ENCODE results near the gene TLNRD1. TPM values are rescaled to one million over a fixed set of nuclear protein-coding genes. Genes with fewer than 3 reads are reported as not detected.
"Not testable (repeated sequence)": the region's sequence is repeated elsewhere in the genome, so short reads cannot be mapped to it uniquely, and the experiment has no call there.

The TLNRD1 gene
- 10 to 100 TPM; 11.8 to 25.5 (median 19.4) TPM for total RNA-seq

- TF ChIP-seq POLR2A (IDR thresholded peaks at IDR 0.05), result peak; percentile 35 to 72
- no peak for TF ChIP-seq CTCF (IDR thresholded peaks at IDR 0.05)
- 0% methylated on average over 36 to 37 of the region's 66 CpGs for WGBS, 2 donors
- Histone ChIP-seq H3K27ac (peak within 1 kb of the TSS; percentile 83 to 96 (median 92)), H3K36me3 (peaks cover 0 to 5% of the 10 kb centered on the region in 2 donors), H3K27me3 (no peaks in the 10 kb centered on the region), H3K4me3 (replicated peaks in 1 of 3) (peak within 1 kb of the TSS; percentile 64 to 90 (median 87)), H3K4me1 (peaks cover 5 to 16% of the 10 kb centered on the region in 2 donors), H3K9me3 (no peaks in the 10 kb centered on the region)
- intact Hi-C loops (cut with DNase I), result no loop called here
- DNase-seq, result peak; percentile 77
Observed at GRCh38 chr15:81000624-81001151, at the start of gene TLNRD1. TSS of gene TLNRD1 (plus strand) at chr15:81000923. CDS start at chr15:81002272, 1,349 bp downstream.

DNA sequence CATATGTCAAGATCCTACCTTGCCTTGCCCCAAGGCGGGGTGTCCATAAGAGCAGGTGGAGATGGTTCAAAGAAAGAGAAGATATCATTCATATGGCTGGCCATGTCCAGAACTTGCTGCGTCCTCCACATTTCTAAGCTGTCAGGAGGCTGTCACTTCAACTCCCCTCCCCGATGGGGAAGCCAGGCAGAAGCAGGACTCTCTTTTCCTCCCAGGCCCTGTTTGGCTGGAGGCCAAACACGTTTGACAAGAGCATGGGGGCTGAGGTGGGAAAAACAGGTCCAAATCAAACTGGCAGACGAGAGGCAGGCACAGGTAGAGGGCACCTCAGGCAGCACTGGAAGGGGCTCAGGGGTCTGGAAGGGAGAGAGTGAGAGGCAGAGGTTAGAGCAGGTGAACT is 48.8 kb upstream of the TLNRD1 start:
- TF ChIP-seq POLR2A (IDR thresholded peaks at IDR 0.05) (no peak), CTCF (IDR thresholded peaks at IDR 0.05) (no peak)
- no peak for DNase-seq
- WGBS, 2 donors, result 63 to 64% methylated on average over 5 of the region's 5 CpGs
- H3K36me3 ChIP-seq, result peaks cover 36 to 37% of the 10 kb centered on the region in 2 donors
- intact Hi-C loops (cut with DNase I), result no loop called here
- H3K9me3 ChIP-seq, result no peaks in the 10 kb centered on the region
- H3K27me3 ChIP-seq, result no peaks in the 10 kb centered on the region
- H3K4me1 ChIP-seq, result peaks cover 0 to 11% of the 10 kb centered on the region in 2 donors
- H3K27ac ChIP-seq, result no peak overlapping the region
- H3K4me3 ChIP-seq (replicated peaks in 1 of 3), result no peak overlapping the region

DNA sequence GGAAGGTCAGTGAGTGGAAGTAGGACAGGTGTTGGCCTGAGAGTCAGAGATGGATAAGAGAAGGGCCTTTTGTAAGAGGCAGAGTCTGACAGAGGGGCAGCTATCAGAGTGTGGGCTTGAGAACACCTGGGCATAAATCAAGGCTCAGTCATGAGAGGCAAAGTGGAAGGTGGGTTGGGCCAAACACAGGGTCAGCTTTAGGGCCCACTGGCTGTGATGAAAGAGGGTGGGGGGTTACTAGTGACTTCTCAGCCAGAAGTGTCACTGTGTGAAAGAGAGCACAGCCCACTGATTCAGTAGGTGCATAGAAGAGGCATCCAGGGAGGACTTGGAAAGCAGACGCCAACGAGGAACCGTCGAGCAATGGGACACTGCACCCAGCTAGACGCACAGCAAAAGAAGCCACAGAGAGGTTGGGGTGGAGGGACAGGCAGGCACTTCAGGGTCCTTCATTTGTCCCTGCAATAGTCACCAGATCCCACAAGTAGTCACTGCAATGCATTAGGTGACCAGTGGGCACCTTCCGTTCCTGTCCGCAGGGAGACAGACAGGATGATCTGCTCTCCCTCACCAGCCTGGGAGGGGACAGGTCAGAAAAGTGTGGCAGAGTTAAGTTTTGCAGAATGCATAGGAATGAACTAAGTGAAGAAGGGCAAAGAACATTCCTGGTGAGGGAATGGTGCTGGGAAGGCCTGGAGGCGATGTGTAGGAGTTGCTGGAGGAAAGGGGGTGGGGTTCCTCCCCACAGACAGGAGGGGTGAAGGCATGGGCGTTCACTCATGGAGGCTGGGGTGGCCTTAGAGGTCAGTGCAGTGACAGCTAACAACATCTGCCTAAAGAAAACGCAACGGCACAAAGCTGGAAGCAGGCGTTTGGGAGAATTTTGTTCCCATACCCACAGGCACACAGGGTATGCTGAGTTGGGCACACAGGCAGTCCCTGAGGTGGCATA is 47.4 kb upstream of the TLNRD1 start:
- H3K27me3 ChIP-seq, result no peaks in the 10 kb centered on the region
- peaks cover 0 to 11% of the 10 kb centered on the region in 2 donors for H3K4me1 ChIP-seq
- 96 to 97% methylated on average over 12 of the region's 12 CpGs for WGBS, 2 donors
- DNase-seq, result no peak
- H3K27ac ChIP-seq, result no peak overlapping the region
- intact Hi-C loops (cut with DNase I), result no loop called here
- TF ChIP-seq POLR2A (IDR thresholded peaks at IDR 0.05) (no peak), CTCF (IDR thresholded peaks at IDR 0.05) (no peak)
- H3K4me3 ChIP-seq (replicated peaks in 1 of 3), result no peak overlapping the region
- H3K36me3 ChIP-seq, result peaks cover 25 to 26% of the 10 kb centered on the region in 2 donors
- H3K9me3 ChIP-seq, result no peaks in the 10 kb centered on the region

DNA sequence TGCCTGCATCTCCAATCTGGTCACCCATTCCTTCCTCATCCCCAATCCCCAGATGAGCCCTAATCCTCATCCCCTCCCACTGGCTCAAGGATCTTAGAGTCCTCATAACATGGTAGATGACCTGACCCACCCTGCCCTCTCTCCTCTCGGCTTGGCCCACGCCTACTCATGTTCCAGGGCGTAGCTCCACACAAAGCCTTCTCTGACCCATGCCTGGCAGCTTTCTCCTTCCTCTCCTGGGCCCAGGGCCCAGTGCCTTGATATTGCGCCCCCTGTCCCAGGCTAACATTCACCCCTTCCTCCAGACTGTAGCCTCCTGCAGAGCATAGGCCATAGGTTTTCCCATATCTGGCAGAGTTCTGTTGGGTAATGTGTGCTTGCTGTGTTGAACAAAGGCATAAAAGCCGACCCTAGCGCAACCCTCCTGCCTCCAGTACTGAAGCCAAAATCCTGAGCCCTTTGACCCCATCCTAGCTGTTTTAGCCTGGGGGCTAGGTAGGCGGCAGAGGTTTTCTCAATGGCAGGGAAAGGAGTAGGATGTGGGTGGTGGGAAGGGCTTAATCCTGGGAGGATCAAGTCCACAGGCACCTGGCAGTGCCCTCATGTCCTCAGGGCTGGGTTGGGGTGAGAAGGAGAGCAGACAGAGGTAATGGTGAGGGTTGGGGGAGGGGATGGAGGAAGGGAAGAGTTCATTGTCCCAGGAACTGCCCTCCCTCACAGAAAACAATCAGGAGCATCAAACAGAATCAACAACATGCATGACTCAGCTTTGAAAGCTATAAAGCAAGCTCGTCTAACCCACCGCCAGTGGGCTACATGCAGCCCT is 46.6 kb upstream of the TLNRD1 start:
- intact Hi-C loops (cut with DNase I), result no loop called here
- H3K36me3 ChIP-seq, result peaks cover 18 to 20% of the 10 kb centered on the region in 2 donors
- no peak for DNase-seq
- no peak overlapping the region for H3K27ac ChIP-seq
- WGBS, 2 donors, result 97 to 99% methylated on average over 9 of the region's 9 CpGs
- TF ChIP-seq POLR2A (IDR thresholded peaks at IDR 0.05) (no peak), CTCF (IDR thresholded peaks at IDR 0.05) (no peak)
- peaks cover 0 to 11% of the 10 kb centered on the region in 2 donors for H3K4me1 ChIP-seq
- H3K4me3 ChIP-seq (replicated peaks in 1 of 3), result no peak overlapping the region
- H3K27me3 ChIP-seq, result no peaks in the 10 kb centered on the region
- H3K9me3 ChIP-seq, result no peaks in the 10 kb centered on the region

DNA sequence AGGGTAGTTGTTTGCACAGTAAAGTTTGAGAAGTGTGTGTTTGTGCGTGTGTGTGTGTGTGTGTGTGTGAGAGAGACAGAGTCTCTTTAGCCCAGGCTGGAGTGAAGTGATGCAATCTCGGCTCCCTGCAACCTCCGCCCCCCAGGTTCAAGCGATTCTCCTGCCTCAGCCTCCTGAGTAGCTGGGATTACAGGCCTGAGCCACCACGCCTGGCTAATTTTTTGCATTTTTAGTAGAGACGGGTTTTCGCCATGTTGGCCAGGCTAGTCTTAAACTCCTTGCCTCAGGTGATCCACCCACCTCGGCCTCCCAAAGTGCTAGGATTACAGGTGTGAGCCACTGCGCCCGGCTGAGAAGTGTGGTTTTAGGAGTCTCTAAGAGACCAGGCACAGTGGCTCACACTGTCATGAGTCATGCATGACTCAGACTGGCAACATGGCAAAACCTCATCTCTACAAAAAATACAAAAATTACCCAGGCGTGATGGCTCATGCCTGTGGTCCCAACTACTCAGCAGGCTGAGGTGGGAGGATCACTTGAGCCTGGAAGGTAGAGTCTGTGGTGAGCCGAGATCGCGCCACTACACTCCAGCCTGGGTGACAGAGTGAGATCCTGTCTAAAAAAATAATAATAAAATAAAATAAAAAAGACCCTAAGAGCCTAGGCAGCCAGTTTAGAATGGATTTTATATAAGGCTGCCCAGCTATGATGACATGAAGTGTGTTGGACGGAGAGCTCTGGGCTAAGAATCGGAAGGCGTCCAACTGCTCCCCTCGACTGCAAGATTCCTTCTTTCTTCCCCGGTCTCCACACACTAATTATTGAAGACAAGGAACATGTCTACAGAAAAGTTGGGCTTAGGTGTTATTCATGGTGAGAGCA is 44.9 kb upstream of the TLNRD1 start:
- H3K36me3 ChIP-seq, result peaks cover 8 to 10% of the 10 kb centered on the region in 2 donors
- 79 to 80% methylated on average over 19 of the region's 19 CpGs for WGBS, 2 donors

More for the DNA sequence above, 44.9 kb upstream of the TLNRD1 start:
- intact Hi-C loops (cut with DNase I); H3K27me3 ChIP-seq; H3K4me3 ChIP-seq (replicated peaks in 1 of 3); H3K9me3 ChIP-seq: not testable (repeated sequence)
- peaks cover 0 to 11% of the 10 kb centered on the region in 2 donors for H3K4me1 ChIP-seq
- DNase-seq, result peak; percentile 75 to 82
- H3K27ac ChIP-seq, result peak overlapping the region in 1 of 3 donors; percentile 20

Data from thyroid gland (tissue), 4 donors.